Stomach (tissue), 9 donors: Measurements from ENCODE around the gene ELF5. TPM values are rescaled to one million over a fixed set of nuclear protein-coding genes. Genes with fewer than 3 reads are reported as not detected.

Experiments
- DNase-seq, 2 donors: peaks; one replicate each; pipeline versions ENCODE4 v3.0.0 to v3.0.0-alpha.2; 2013 to 2019
- H3K27ac ChIP-seq, 5 donors: fragments of 200-600 bp in 4 of 5; sonication (generic) in 4 of 5; one replicate each; pipeline ENCODE4 v1.5.1; 2013 to 2019; ENCODE audit warnings: mild to moderate bottlenecking in 1 of 5, moderate library complexity in 1 of 5
- H3K27me3 ChIP-seq, 3 donors: fragments of 200-600 bp; sonication (generic); one replicate each; pipeline ENCODE4 v1.5.1; 2017 to 2019; ENCODE audit warnings: mixed run types in 1 of 3
- H3K36me3 ChIP-seq, 4 donors: fragments of 200-600 bp; sonication (generic); 1 replicate in 3 of 4; 2 replicates in 1 of 4; pipeline ENCODE4 v1.5.1; 2016 to 2019
- H3K4me1 ChIP-seq, 4 donors: fragments of 200-600 bp; sonication (generic); one replicate each; pipeline ENCODE4 v1.5.1; 2016 to 2019
- H3K4me3 ChIP-seq, 4 donors: fragments of 200-600 bp; sonication (generic) in 3 of 4; one replicate each; pipeline ENCODE4 v1.5.1; 2016 to 2019; ENCODE audit warnings: mild to moderate bottlenecking in 1 of 4
- H3K9me3 ChIP-seq, 4 donors: fragments of 200-600 bp; sonication (generic); one replicate each; pipeline ENCODE4 v1.5.1; 2016 to 2019
- EP300 ChIP-seq: sonication (generic); formaldehyde crosslinking; IDR thresholded peaks from one replicate; pipeline ENCODE4 v1.6.1; 2017; ENCODE audit warnings: antibody characterized with exemption
- POLR2A ChIP-seq, 4 donors: fragments of 450-650 bp; IDR thresholded peaks; one replicate each; pipeline ENCODE4 v1.6.1; 2016; ENCODE audit warnings: antibody characterized with exemption in 4 of 4, control low read depth in 2 of 4, mild to moderate bottlenecking in 1 of 4, moderate library complexity in 1 of 4
- POLR2AphosphoS5 ChIP-seq, 3 donors: sonication (generic); formaldehyde crosslinking; IDR thresholded peaks; one replicate each; pipeline ENCODE4 v1.6.1; 2016; ENCODE audit warnings: antibody characterized with exemption in 3 of 3
- WGBS, 5 donors: extraction: QIAGEN DNeasy Blood & Tissue Kit in 3 of 5; methylation state at CpG; one replicate each; pipeline versions ENCODE4 v1.1.5 to v1.1.7; 2013 to 2018; 5-methylcytosine and 5-hydroxymethylcytosine counted together
- intact Hi-C: fragments of 100-400 bp; cut with DNase I; formaldehyde crosslinking; loops from one replicate; pipeline ENCODE4 v1.15.1; 2023; ENCODE audit warnings: low total_unique reads
- polyA plus RNA-seq, 3 donors: library from polyadenylated mRNA; stranded (reverse); fragments of 200-250 nt; gene quantifications; one replicate each; pipeline ENCODE4 v1.2.3, GENCODE V29; 2013
- total RNA-seq, 5 donors: library from RNA; depleted of rRNA; stranded (reverse); fragments of >200 nt; gene quantifications; one replicate each; pipeline versions ENCODE4 v1.1.0 to v1.2.3, GENCODE V29; 2014 to 2016
- TF ChIP-seq, protein P1 (sequence below), 7 experiments: fragments of 450-650 bp in 4 of 7; fragments of 200-600 bp in 3 of 7; sonication (generic) in 3 of 7; IDR thresholded peaks; one replicate each; pipeline ENCODE4 v1.5.1; 2016 to 2019; ENCODE audit warnings: antibody characterized with exemption in 7 of 7, control low read depth in 2 of 7, mild to moderate bottlenecking in 1 of 7
- donor health status: healthy with polysubstance abuse.
- donor health status: Bipolar disorder and iron deficiency.
- donor health status: healthy.

Gene ELF5
- total and polyA plus RNA-seq, 8 donors = 0.19 to 0.78 (median 0.55) TPM; not detected in 5

DNA sequence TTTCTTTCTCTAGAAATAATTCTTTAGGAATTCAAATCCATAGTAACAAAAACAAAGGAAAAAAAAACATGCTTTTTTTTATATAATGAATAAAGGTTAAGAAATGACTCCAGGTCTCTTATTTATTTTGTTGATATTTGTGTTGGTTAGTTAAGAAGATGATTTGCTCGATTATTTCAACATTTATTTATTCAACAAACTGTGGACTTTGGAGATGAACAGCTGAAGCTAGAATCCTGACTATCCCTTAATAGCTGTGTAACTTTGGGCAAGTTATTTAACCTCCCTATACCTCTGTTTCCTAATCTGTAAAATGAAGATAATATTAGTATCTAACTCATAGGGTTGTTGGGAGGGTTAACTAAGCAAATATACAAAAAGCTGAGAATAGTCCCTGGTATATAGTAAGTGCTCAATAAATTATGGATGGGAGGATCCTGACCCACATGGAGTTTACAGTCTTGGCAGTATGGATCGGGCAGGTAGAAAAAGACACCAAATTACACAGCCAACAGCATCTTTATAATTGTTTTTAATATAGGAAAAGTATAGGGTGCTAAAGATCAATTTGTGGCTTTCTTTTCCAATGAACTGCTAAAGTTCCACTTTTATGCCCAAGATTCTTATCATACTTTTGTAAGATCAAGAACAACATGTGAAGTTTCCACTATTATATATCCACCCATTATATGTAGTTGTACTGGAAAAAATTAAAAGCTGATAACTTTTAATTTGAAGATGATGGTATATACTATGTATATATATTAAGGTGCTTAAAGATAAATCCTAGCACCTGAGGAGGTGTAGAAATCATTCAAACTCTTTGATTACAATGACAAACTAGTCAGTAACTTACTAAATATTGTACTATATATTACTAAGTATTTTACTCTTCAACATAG is 76.1 kb downstream of the ELF5 start:
- Histone ChIP-seq H3K27me3 (no peaks in the 10 kb centered on the region), H3K4me1 (peaks cover 14 to 36% (median 30%) of the 10 kb centered on the region in 4 donors), H3K27ac (peak overlapping the region in 3 of 5 donors; percentile 93 to 96 (median 95)), H3K4me3 (peak overlapping the region; percentile 82 to 90 (median 84)), H3K9me3 (no peaks in the 10 kb centered on the region), H3K36me3 (no peaks in the 10 kb centered on the region)
- TF ChIP-seq POLR2A (IDR thresholded peaks at IDR 0.05) = no peak
- no peak for TF ChIP-seq EP300
- TF ChIP-seq, protein P1, sequence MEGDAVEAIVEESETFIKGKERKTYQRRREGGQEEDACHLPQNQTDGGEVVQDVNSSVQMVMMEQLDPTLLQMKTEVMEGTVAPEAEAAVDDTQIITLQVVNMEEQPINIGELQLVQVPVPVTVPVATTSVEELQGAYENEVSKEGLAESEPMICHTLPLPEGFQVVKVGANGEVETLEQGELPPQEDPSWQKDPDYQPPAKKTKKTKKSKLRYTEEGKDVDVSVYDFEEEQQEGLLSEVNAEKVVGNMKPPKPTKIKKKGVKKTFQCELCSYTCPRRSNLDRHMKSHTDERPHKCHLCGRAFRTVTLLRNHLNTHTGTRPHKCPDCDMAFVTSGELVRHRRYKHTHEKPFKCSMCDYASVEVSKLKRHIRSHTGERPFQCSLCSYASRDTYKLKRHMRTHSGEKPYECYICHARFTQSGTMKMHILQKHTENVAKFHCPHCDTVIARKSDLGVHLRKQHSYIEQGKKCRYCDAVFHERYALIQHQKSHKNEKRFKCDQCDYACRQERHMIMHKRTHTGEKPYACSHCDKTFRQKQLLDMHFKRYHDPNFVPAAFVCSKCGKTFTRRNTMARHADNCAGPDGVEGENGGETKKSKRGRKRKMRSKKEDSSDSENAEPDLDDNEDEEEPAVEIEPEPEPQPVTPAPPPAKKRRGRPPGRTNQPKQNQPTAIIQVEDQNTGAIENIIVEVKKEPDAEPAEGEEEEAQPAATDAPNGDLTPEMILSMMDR (IDR thresholded peaks at IDR 0.05) = no peak
- TF ChIP-seq POLR2AphosphoS5 (IDR thresholded peaks at IDR 0.05) = no peak
- no peak for DNase-seq
- intact Hi-C loops = loop anchor here (10.0 kb wide), 1 partner anchor 663 kb away; the partner anchor contains the start of gene FBXO3
- WGBS, 5 donors = 73 to 86% (median 78%) methylated on average over 2 of the region's 2 CpGs

DNA sequence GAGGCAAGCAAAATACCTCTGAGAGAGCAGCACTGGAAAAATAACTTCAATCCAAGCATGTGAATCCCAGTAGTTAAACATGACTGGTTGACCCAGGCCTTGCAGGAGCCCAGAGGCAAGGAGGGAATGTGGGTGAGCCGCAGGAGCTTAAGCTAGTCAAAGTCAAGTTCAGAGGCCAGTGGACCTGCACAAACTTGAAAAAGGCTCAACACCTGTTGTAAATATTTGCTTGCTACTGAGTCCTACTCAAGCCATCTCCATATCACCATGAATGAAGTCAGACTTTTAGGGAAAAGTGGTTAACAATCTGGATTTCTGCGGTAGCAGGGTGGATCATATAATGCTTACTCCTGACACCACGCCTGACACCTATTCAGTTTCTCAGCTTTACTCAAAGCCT is 79.7 kb downstream of the ELF5 start:
- H3K9me3 ChIP-seq = no peaks in the 10 kb centered on the region
- intact Hi-C loops = loop anchor here (10.0 kb wide), 1 partner anchor 659 kb away; the partner anchor contains the start of gene FBXO3
- H3K4me3 ChIP-seq = no peak overlapping the region
- H3K27me3 ChIP-seq = no peaks in the 10 kb centered on the region
- peak overlapping the region in 2 of 5 donors; percentile 16 to 38 for H3K27ac ChIP-seq
- H3K36me3 ChIP-seq = no peaks in the 10 kb centered on the region
- DNase-seq = peak; percentile 17 to 38
- WGBS, 5 donors = 39 to 59% (median 49%) methylated on average over 3 of the region's 3 CpGs
- H3K4me1 ChIP-seq = peaks cover 5 to 16% (median 6%) of the 10 kb centered on the region in 4 donors
- TF ChIP-seq, protein P1 (IDR thresholded peaks at IDR 0.05) = no peak
- no peak for TF ChIP-seq EP300
- no peak for TF ChIP-seq POLR2A (IDR thresholded peaks at IDR 0.05)
- no peak for TF ChIP-seq POLR2AphosphoS5 (IDR thresholded peaks at IDR 0.05)

DNA sequence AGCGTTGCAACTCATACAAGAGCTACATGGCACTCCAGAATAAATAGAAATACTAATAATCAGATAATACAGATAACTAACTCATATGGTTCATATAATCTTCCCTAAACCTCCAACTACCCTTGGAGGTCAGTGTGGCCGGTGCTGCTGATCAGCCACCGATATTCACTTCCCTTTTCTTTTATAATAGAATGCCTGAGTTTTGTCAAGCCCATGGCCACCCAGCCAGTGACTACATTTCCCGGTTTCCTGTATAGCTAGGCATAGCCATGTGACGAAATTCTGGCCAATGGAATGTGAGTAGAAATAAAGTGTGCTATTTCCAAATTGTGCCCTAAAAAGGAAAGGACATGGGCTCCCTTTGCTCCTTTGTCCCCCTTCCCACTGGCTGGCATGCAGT is 80.8 kb downstream of the ELF5 start:
- no peak overlapping the region for H3K4me3 ChIP-seq
- H3K27me3 ChIP-seq = no peaks in the 10 kb centered on the region
- intact Hi-C loops = loop anchor here (10.0 kb wide), 1 partner anchor 658 kb away; the partner anchor contains the start of gene FBXO3
- no peaks in the 10 kb centered on the region for H3K9me3 ChIP-seq
- TF ChIP-seq POLR2A (IDR thresholded peaks at IDR 0.05) (no peak), POLR2AphosphoS5 (IDR thresholded peaks at IDR 0.05) (no peak), EP300 (no peak)
- TF ChIP-seq, protein P1 (IDR thresholded peaks at IDR 0.05) = no peak
- no peak overlapping the region for H3K27ac ChIP-seq
- no peaks in the 10 kb centered on the region for H3K36me3 ChIP-seq
- 70 to 86% (median 83%) methylated on average over 5 of the region's 5 CpGs for WGBS, 5 donors
- DNase-seq = no peak
- peaks cover 1 to 10% (median 1%) of the 10 kb centered on the region in 4 donors for H3K4me1 ChIP-seq

DNA sequence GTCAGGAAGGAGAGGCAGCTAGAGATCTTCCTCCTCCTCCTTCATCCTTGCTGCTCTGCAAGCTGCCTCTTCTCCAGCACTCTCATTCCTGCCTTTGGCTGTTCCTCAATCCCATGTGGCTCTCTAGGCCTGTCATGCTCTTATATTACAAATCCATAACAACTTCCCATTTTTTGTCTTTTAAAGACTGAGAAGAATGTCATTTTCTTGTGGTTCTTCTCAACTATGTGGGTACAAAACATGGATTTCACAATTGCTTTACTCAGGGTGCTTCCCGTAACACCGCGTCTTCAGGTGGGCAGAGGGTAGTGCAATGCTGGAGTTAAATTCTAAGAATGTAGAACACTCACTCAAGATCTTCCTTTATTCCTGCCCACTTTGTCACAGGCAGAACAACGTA is 81.6 kb downstream of the ELF5 start:
- TF ChIP-seq EP300 = no peak
- no peak for TF ChIP-seq POLR2A (IDR thresholded peaks at IDR 0.05)
- TF ChIP-seq, protein P1 (IDR thresholded peaks at IDR 0.05) = no peak
- TF ChIP-seq POLR2AphosphoS5 (IDR thresholded peaks at IDR 0.05) = no peak
- Histone ChIP-seq H3K4me1 (peaks cover 0 to 6% (median 0%) of the 10 kb centered on the region in 4 donors), H3K4me3 (no peak overlapping the region), H3K9me3 (no peaks in the 10 kb centered on the region), H3K36me3 (no peaks in the 10 kb centered on the region), H3K27ac (no peak overlapping the region), H3K27me3 (no peaks in the 10 kb centered on the region)
- 87 to 97% (median 91%) methylated on average over 4 of the region's 4 CpGs for WGBS, 5 donors
- intact Hi-C loops = loop anchor here (10.0 kb wide), 1 partner anchor 657 kb away; the partner anchor contains the start of gene FBXO3
- no peak for DNase-seq
